Measurements from ENCODE around the gene GSG1L. TPM values are rescaled to one million over a fixed set of nuclear protein-coding genes. Genes with fewer than 3 reads are reported as not detected.
"Not testable (repeated sequence)": the region's sequence is repeated elsewhere in the genome, so short reads cannot be mapped to it uniquely, and the experiment has no call there.

The GSG1L gene
- total RNA-seq, 2 donors from 2014 or later = 0.29 TPM; not detected in 1

- H3K4me3 Mint-ChIP-seq = no peak overlapping the region
- no peak for ATAC-seq (replicated peaks)
- no peaks in the 10 kb centered on the region for H3K9me3 Mint-ChIP-seq
- peaks cover 33% of the 10 kb centered on the region for H3K27me3 Mint-ChIP-seq
- no peaks in the 10 kb centered on the region for H3K4me1 Mint-ChIP-seq
- H3K36me3 Mint-ChIP-seq (ENCODE audit: low read depth) = no peaks in the 10 kb centered on the region
- H3K27ac Mint-ChIP-seq = no peak overlapping the region
Measured at GRCh38 chr16:27899736-27900135, 163.8 kb downstream of the GSG1L start.

GRCh38 chr16:27894386-27894785, 169.1 kb downstream of the GSG1L start:
- H3K4me3 Mint-ChIP-seq = no peak overlapping the region
- no peaks in the 10 kb centered on the region for H3K4me1 Mint-ChIP-seq
- no peak for ATAC-seq (replicated peaks)
- no peak overlapping the region for H3K27ac Mint-ChIP-seq
- peaks cover 39% of the 10 kb centered on the region for H3K27me3 Mint-ChIP-seq
- no peaks in the 10 kb centered on the region for H3K9me3 Mint-ChIP-seq
- no peaks in the 10 kb centered on the region for H3K36me3 Mint-ChIP-seq (ENCODE audit: low read depth)

GRCh38 chr16:27892879-27893278, 170.6 kb downstream of the GSG1L start:
- Mint-ChIP-seq H3K27me3 (peaks cover 39% of the 10 kb centered on the region), H3K4me1 (no peaks in the 10 kb centered on the region), H3K4me3 (no peak overlapping the region), H3K36me3 (ENCODE audit: low read depth) (no peaks in the 10 kb centered on the region), H3K27ac (no peak overlapping the region), H3K9me3 (no peaks in the 10 kb centered on the region)
- ATAC-seq (replicated peaks) = no peak

GRCh38 chr16:27890866-27891265, 172.6 kb downstream of the GSG1L start:
- H3K4me3 Mint-ChIP-seq = no peak overlapping the region
- H3K4me1 Mint-ChIP-seq = no peaks in the 10 kb centered on the region
- peaks cover 44% of the 10 kb centered on the region for H3K27me3 Mint-ChIP-seq
- no peaks in the 10 kb centered on the region for H3K9me3 Mint-ChIP-seq
- no peak for ATAC-seq (replicated peaks)
- H3K36me3 Mint-ChIP-seq (ENCODE audit: low read depth) = no peaks in the 10 kb centered on the region
- no peak overlapping the region for H3K27ac Mint-ChIP-seq

DNA sequence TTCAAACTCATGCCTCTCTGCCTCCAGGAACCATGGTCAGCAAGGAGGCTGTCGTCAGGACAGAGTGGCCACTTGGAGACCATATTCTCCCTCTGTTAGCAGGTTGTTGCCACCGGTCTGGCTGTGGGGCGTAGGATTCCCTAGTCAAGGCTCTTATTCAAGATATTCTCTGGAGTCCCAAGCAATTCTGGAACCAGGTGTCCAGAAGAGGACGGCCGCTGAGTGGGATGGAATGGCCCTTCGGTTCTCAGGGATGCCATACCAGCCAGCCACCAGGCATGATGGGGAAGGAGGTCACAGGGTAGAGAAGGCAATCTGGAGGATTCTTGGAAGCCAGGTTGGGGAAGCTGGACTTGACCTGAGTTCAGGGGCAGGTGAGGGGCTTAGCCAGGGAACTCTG, 173.5 kb downstream of the GSG1L start:
- ATAC-seq (replicated peaks) = no peak
- peaks cover 37% of the 10 kb centered on the region for H3K27me3 Mint-ChIP-seq
- H3K4me3 Mint-ChIP-seq = no peak overlapping the region
- H3K36me3 Mint-ChIP-seq (ENCODE audit: low read depth) = no peaks in the 10 kb centered on the region
- no peaks in the 10 kb centered on the region for H3K9me3 Mint-ChIP-seq
- H3K27ac Mint-ChIP-seq = no peak overlapping the region
- no peaks in the 10 kb centered on the region for H3K4me1 Mint-ChIP-seq

DNA sequence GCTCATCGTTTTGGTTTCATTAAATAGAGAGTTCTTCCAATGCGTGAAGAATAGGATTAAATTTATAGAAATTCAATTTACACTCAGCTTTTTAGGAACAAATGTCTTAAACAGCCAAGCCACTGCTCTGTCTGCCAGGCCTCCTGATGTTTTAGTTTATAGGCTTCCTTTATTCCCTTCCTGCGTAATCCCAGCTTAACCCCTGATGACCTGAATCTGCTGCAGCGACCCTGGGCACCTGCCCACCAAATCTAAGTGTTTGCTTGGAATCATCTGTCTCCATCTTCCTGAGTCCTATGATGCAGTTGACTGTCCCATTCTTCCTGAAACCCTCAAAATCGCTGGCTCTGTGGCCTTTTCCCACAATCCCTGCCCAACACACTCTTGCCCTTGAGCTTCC, 179.9 kb downstream of the GSG1L start:
- H3K36me3 Mint-ChIP-seq (ENCODE audit: low read depth) = no peaks in the 10 kb centered on the region
- no peaks in the 10 kb centered on the region for H3K4me1 Mint-ChIP-seq
- H3K27me3 Mint-ChIP-seq = peaks cover 37% of the 10 kb centered on the region
- no peak overlapping the region for H3K4me3 Mint-ChIP-seq
- H3K27ac Mint-ChIP-seq = no peak overlapping the region
- no peak for ATAC-seq (replicated peaks)
- H3K9me3 Mint-ChIP-seq = peaks cover 4% of the 10 kb centered on the region

DNA sequence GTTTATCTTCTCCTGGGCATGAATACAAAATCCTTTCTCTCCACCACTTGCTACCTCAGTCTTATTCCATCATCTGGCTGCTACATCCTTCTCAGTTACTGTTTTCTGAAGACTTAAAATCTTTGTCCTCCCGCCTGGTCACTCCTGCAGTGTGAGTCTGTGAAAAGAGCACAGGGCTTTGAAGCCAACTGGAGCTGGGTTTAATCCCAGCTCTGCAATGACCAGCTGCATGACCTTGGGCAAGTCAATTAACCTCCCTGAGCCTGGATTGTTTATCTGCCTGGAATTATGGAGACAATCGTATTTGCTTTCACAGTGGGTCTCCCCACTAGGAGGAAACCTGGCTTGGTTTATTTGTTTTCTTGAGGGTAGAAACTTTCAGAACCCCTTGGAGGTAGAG, 183.2 kb downstream of the GSG1L start:
- Mint-ChIP-seq H3K36me3 (ENCODE audit: low read depth) (no peaks in the 10 kb centered on the region), H3K4me3 (no peak overlapping the region), H3K9me3 (peaks cover 6% of the 10 kb centered on the region), H3K27ac (no peak overlapping the region), H3K4me1 (no peaks in the 10 kb centered on the region), H3K27me3 (peaks cover 27% of the 10 kb centered on the region)
- no peak for ATAC-seq (replicated peaks)

DNA sequence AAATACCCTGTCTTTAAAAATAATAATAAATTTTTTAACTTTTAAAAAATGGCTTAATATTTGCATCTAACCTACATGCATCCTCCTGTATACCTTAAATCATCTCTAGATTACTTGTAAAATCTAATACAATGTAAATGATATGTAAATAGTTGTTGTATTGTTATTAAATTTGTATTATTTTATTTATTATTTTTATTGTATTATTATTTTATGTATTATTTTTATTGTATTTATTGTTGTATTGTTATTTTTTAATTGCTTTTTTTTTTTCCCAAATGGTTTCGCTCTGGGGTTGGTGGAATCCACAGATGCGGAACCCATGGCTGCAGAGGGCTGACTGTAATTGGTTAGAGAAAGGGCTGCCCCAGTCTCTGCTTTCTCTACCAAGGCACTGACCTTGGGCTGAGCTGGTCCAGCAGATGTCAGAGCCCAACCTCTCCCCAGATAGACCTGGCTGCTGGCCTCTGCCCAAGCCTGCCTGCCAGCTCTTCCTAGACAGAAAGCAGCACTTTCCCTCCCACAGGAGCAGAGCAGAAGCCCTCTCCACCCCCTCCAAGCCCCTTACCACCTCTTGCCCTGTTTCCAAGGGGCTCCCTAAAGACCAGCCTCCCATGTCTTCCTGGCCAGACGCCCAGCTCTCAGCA, 183.8 kb downstream of the GSG1L start:
- H3K36me3 Mint-ChIP-seq (ENCODE audit: low read depth) = no peaks in the 10 kb centered on the region
- peaks cover 30% of the 10 kb centered on the region for H3K27me3 Mint-ChIP-seq
- H3K4me1 Mint-ChIP-seq = no peaks in the 10 kb centered on the region
- H3K4me3 Mint-ChIP-seq = no peak overlapping the region
- no peak for ATAC-seq (replicated peaks)
- peaks cover 9% of the 10 kb centered on the region for H3K9me3 Mint-ChIP-seq
- no peak overlapping the region for H3K27ac Mint-ChIP-seq

DNA sequence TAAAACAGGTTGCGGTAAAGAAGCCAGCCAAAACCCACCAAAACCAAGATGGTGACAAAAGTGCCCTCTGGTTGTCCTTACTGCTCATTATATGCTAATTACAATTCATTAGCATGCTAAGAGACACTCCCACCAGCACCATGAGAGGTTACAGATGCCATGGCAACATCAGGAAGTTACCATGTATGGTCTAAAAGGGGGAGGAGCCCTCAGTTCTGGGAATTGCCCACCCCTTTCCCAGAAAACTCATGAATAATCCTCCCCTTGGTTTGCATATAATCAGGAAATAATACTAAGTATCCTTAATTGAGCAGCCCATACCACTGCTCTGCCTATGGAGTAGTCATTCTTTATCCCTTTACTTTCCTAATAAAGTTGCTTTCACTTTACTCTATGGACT, 190.9 kb downstream of the GSG1L start:
- not testable (repeated sequence) for H3K4me1 Mint-ChIP-seq; H3K36me3 Mint-ChIP-seq (ENCODE audit: low read depth); H3K27ac Mint-ChIP-seq; H3K9me3 Mint-ChIP-seq; ATAC-seq (replicated peaks); H3K27me3 Mint-ChIP-seq; H3K4me3 Mint-ChIP-seq

- H3K36me3 Mint-ChIP-seq (ENCODE audit: low read depth) = no peaks in the 10 kb centered on the region
- no peaks in the 10 kb centered on the region for H3K4me1 Mint-ChIP-seq
- no peak overlapping the region for H3K27ac Mint-ChIP-seq
- no peak for ATAC-seq (replicated peaks)
- H3K4me3 Mint-ChIP-seq = no peak overlapping the region
- peaks cover 2% of the 10 kb centered on the region for H3K27me3 Mint-ChIP-seq
- peaks cover 7% of the 10 kb centered on the region for H3K9me3 Mint-ChIP-seq
Measured at GRCh38 chr16:27870116-27870798, 193.3 kb downstream of the GSG1L start.

DNA sequence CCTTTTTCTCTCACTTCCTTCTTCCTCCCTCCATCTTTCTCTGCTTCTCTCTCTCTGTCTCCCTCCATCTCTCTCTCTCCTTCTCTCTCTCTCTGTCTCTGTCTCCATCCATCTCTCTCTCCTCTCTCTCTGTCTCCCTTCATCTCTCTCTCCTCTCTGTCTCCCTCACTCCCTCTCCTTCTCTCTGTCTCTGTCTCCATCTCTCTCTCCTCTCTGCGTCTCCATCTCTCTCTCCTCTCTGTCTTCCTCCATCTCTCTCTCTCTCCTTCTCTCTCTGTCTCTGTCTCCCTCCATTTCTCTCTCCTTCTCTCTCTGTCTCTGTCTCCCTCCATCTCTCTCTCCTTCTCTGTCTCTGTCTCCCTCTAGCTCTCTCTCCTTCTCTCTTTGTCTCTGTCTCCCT, 194.1 kb downstream of the GSG1L start:
- no peak overlapping the region for H3K27ac Mint-ChIP-seq
- no peaks in the 10 kb centered on the region for H3K27me3 Mint-ChIP-seq
- H3K9me3 Mint-ChIP-seq = peaks cover 5% of the 10 kb centered on the region
- H3K4me1 Mint-ChIP-seq = no peaks in the 10 kb centered on the region
- no peak overlapping the region for H3K4me3 Mint-ChIP-seq
- H3K36me3 Mint-ChIP-seq (ENCODE audit: low read depth) = no peaks in the 10 kb centered on the region
- ATAC-seq (replicated peaks) = no peak

- H3K36me3 Mint-ChIP-seq (ENCODE audit: low read depth) = no peaks in the 10 kb centered on the region
- ATAC-seq (replicated peaks) = no peak
- peak overlapping the region; percentile 4 for H3K4me3 Mint-ChIP-seq
- peaks cover 14% of the 10 kb centered on the region for H3K9me3 Mint-ChIP-seq
- no peaks in the 10 kb centered on the region for H3K27me3 Mint-ChIP-seq
- no peaks in the 10 kb centered on the region for H3K4me1 Mint-ChIP-seq
- no peak overlapping the region for H3K27ac Mint-ChIP-seq
Measured at GRCh38 chr16:27868180-27868579, 195.3 kb downstream of the GSG1L start.

DNA sequence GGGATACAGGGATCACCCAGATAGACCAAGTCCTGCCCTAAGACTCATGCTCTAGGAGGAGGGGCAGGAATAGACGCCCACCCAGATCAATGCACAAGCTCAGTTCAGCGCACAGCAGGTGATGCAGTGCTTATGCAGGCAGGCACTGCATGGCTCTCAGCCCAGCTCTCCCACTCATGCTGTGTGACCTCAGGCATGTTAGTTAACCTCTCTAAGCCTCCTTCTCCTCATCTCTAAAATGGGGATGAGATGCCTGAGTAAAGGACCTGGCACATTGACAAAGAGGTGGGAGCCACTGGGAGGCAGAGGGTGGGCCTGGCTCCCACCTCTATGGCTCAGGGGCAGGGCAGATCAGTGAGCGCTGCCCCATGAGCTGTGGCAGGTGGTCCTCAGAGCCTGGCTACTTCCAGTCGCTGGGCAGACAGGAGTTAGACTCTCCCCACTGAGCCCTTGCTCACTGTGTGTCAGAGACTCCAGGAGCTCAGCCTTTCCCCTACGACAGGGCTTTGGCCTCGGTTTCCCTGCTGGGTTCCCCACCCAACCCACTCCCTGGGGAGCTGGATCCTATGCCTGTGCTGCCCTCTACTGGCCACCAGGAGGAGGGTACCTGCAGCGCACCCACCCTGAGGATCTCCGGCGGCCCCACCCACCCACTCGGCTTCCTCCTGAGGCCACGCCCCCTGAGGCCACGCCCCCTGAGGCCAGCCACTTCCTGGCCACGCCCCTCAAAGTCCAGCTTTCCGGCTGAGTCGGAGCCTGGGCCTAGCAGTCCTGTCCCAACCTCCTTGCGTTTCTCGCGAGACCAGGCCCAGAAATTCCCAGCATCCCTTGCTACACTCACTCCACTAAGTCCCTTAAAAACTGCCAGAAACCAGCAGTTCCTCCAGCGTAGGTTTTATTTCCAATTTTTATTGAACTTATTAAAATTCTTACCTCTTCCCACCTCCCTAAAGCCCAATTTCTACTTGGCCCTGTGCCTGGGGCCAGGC, 196.1 kb downstream of the GSG1L start:
- peaks cover 21% of the 10 kb centered on the region for H3K9me3 Mint-ChIP-seq

GRCh38 chr16:27863377-27863776, 200.1 kb downstream of the GSG1L start:
- no peak for ATAC-seq (replicated peaks)

More for the DNA sequence above, 196.1 kb downstream of the GSG1L start:
- ATAC-seq (replicated peaks) = peak; percentile 93
- H3K36me3 Mint-ChIP-seq (ENCODE audit: low read depth) = no peaks in the 10 kb centered on the region
- H3K4me1 Mint-ChIP-seq = no peaks in the 10 kb centered on the region
- H3K4me3 Mint-ChIP-seq = peak overlapping the region; percentile 4
- no peak overlapping the region for H3K27ac Mint-ChIP-seq
- H3K27me3 Mint-ChIP-seq = no peaks in the 10 kb centered on the region

More at GRCh38 chr16:27863377-27863776, 200.1 kb downstream of the GSG1L start:
- Mint-ChIP-seq H3K27ac (no peak overlapping the region), H3K4me1 (no peaks in the 10 kb centered on the region), H3K4me3 (no peak overlapping the region), H3K9me3 (peaks cover 21% of the 10 kb centered on the region), H3K27me3 (peaks cover under 1% of the 10 kb centered on the region), H3K36me3 (ENCODE audit: low read depth) (no peaks in the 10 kb centered on the region)

All from activated T-helper 17 cell treated with anti-CD3 and anti-CD28 coated beads, Interleukin-2, amount 50 U/mL, for 72 hours (primary cell).